COR-L47 (cell line): ENCODE measurements around the gene RTN4RL1.

Experiments
- DNase-seq: peaks from one replicate; lab custom pipeline; 2025; lab: John Stamatoyannopoulos, UW

The RTN4RL1 gene

DNA sequence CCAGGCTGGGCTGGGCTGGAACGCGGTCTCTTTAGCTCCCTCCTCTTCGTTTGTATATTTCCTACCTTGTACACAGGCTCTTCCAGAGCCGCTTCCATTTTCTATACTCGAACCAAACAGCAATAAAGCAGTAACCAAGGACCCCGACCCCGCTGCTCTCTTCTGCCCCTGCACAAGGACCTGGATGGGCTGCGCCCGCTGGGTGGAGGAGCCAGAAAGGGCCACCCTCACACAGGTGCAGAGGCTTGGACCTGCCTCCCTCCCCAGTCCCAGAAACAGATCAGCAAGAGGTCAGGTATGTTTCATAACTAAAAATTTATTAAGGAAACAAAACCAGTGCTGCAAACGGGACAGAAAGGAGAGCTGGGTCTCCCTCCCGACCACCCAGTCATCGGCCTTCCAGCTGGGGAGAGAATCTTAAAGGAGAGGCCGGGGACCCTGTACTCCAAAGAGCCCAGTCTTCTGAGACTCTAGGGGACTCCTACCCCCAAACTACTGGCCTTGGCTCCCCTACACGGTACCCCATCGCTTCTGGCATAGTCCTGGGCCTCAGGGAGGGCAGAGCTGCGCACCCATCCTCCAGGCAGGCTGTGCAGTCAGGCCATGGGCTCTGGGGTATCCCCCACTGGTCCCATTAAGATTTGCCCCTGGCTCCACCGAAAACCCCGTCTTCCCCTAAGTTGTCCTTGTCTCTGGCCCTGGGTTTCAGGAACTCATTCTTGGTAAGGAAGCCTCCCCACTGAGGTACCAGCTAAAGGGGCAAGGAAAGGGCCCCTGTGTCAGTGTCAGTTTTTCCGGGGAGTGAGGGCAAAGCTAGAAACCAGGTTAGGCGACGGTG is 34.6 kb upstream of the RTN4RL1 start:
- DNase-seq: no peak

GRCh38 chr17:2058586-2059546 is 33.7 kb upstream of the RTN4RL1 start:
- no peak for DNase-seq

DNA sequence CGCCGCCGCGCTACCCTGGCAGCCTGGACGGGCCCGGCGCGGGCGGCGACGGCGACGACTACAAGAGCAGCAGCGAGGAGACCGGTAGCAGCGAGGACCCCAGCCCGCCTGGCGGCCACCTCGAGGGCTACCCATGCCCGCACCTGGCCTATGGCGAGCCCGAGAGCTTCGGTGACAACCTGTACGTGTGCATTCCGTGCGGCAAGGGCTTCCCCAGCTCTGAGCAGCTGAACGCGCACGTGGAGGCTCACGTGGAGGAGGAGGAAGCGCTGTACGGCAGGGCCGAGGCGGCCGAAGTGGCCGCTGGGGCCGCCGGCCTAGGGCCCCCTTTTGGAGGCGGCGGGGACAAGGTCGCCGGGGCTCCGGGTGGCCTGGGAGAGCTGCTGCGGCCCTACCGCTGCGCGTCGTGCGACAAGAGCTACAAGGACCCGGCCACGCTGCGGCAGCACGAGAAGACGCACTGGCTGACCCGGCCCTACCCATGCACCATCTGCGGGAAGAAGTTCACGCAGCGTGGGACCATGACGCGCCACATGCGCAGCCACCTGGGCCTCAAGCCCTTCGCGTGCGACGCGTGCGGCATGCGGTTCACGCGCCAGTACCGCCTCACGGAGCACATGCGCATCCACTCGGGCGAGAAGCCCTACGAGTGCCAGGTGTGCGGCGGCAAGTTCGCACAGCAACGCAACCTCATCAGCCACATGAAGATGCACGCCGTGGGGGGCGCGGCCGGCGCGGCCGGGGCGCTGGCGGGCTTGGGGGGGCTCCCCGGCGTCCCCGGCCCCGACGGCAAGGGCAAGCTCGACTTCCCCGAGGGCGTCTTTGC is 32.8 kb upstream of the RTN4RL1 start:
- DNase-seq: no peak

DNA sequence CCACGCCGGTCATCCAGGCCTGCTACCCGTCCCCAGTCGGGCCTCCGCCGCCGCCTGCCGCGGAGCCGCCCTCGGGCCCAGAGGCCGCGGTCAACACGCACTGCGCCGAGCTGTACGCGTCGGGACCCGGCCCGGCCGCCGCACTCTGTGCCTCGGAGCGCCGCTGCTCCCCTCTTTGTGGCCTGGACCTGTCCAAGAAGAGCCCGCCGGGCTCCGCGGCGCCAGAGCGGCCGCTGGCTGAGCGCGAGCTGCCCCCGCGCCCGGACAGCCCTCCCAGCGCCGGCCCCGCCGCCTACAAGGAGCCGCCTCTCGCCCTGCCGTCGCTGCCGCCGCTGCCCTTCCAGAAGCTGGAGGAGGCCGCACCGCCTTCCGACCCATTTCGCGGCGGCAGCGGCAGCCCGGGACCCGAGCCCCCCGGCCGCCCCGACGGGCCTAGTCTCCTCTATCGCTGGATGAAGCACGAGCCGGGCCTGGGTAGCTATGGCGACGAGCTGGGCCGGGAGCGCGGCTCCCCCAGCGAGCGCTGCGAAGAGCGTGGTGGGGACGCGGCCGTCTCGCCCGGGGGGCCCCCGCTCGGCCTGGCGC is 32.1 kb upstream of the RTN4RL1 start:
- DNase-seq: no peak

DNA sequence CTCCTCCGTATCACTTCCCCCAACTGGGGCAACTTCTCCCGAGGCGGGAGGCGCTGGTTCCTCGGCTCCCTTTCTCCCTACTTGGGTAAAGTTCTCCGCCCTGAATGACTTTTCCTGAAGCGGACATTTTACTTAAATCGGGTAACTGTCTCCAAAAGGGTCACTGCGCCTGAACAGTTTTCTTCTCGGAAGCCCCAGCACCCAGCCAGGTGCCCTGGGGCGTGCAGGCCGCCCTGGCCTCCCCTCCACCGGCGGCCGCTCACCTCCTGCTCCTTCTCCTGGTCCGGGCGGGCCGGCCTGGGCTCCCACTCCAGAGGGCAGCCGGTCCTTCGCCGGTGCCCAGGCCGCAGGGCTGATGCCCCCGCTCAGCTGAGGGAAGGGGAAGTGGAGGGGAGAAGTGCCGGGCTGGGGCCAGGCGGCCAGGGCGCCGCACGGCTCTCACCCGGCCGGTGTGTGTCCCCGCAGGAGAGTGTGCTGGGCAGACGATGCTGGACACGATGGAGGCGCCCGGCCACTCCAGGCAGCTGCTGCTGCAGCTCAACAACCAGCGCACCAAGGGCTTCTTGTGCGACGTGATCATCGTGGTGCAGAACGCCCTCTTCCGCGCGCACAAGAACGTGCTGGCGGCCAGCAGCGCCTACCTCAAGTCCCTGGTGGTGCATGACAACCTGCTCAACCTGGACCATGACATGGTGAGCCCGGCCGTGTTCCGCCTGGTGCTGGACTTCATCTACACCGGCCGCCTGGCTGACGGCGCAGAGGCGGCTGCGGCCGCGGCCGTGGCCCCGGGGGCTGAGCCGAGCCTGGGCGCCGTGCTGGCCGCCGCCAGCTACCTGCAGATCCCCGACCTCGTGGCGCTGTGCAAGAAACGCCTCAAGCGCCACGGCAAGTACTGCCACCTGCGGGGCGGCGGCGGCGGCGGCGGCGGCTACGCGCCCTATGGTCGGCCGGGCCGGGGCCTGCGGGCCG is 31.4 kb upstream of the RTN4RL1 start:
- DNase-seq: no peak

DNA sequence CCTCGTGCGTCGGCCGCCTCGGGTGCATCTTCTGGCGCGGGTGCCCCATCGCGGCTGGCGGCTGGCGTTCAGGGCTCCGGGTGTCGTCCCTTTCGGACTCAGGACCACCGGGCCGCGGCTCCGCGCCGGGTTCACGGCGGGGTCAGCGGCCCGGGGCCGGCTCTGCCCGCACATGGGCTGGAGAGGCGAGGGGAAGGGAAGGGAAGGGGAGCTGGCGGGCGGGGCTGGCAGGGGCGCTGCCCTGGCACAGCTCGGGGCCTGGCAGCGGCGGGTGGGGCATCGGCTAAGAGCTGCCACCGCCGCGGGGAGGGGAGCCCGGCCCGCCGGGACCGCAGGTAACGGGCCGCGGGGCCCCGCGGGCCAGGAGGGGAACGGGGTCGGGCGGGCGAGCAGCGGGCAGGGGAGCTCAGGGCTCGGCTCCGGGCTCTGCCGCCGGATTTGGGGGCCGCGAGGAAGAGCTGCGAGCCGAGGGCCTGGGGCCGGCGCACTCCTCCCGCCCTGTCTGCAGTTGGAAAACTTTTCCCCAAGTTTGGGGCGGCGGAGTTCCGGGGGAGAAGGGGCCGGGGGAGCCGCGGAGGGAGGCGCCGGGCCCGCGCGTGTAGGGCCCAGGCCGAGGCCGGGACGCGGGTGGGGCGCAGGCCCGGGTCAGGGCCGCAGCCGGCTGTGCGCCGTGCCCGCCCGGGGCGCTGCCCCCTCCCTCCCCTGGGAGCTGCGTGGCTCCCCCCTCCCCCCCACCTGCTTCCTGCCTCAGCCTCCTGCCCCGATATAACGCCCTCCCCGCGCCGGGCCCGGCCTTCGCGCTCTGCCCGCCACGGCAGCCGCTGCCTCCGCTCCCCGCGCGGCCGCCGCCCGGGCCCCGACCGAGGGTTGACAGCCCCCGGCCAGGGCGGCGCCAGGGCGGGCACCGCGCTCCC is 30.4 kb upstream of the RTN4RL1 start:
- DNase-seq: no peak

- no peak for DNase-seq
These were observed 29.6 kb upstream of the RTN4RL1 start, which contains the start of gene HIC1 for GRCh38 chr17:2054512-2055291. Gene HIC1 (plus strand): TSS chr17:2055103. CDS start chr17:2056691, 1,588 bp downstream.

DNA sequence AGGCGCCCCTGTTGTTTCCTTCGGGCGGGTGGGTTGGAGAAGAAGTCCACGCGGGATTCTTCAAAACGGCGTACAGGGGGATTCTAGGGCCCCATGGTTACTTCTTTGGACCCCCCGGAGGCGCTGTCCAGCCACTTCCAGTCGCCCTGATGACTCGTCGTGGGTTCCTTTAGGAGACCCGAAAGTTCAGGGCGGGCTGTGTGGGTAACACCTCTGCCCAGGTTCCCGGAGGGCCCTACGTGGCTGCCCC is 29.1 kb upstream of the RTN4RL1 start:
- DNase-seq: no peak

GRCh38 chr17:2053380-2054261 is 28.5 kb upstream of the RTN4RL1 start:
- DNase-seq: no peak

- no peak for DNase-seq
These were observed 26.9 kb upstream of the RTN4RL1 start for GRCh38 chr17:2051933-2052559.

DNA sequence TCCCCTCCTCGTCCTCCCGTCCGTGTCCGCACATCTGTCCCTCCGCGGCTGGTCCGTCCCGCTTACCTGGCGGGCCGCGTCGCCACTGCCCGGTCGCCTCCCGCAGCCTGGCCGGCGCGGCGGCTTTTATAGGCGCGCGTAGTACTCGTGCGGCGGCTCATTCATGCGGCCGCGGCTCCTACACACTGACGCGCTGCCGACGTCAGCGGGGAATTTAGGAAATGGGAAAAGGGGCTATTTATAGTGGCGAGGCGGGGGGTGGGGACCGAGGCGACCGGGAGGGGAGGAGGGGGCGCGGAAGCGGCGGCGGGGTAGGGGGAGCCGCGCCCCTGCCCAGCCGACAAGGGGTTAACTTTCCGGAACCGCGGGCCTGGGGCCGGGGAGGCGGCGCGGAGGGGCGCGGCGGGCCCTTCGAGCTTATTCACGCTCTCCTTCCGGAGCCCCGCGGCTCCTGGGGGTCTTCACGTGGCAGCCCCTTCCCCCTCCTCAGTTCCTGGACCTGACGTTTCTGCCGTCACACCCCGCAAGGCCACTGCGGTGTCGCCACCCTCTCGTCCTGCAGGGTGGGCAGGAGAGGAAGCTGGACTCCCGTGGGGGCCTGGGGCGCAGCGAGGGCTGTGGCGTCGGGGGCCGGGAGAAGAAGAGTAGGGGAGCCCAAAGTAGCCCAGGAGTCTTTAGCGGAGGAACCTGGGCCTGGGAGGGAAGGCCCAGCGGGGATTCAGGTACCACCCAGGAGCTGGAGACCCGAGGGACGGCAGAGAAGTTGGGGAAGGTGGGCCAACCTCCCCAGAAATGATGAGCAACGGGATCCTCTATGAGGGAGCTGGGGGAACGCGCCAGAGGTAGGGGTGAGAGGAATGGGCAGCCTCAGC is 26.2 kb upstream of the RTN4RL1 start:
- DNase-seq: no peak

DNA sequence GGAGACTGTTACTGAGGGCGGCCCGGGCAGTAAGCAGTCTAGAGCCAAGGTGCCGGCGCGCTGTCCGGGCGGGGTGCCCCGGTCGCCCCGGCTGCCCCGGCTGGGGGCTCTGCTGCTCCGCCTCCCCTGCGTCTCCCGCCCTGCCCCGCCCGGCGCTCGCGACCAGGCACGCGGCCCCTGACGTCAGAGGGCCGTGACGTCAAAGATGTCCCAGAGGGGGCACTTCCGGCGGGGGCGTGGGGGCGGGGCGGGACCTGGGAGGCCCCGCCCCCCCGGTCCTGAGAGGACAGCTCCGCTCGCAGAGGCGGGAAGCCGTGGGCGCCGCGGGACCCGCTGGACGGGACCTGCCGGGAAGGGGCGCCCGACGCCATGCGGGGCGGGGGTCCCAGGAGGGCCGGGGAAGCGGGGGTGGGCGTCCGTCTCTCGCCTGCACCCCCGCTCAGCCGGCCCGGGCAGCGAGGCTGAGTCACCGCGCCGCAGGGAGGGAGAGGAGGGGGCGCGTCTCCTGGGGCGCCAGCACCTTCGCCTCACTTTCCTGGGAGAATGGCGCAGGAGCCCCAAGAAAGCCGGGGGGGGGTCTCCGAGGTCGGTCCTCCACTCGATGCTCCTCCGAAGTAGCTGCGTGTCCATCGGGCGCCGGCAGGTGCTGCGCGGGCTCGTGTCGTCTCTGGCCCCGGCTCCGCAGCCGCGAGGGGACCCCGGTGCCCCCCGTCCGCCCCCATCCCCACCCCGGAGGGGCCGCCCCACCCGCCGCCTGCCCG is 25.3 kb upstream of the RTN4RL1 start:
- DNase-seq: peak; percentile 40

DNA sequence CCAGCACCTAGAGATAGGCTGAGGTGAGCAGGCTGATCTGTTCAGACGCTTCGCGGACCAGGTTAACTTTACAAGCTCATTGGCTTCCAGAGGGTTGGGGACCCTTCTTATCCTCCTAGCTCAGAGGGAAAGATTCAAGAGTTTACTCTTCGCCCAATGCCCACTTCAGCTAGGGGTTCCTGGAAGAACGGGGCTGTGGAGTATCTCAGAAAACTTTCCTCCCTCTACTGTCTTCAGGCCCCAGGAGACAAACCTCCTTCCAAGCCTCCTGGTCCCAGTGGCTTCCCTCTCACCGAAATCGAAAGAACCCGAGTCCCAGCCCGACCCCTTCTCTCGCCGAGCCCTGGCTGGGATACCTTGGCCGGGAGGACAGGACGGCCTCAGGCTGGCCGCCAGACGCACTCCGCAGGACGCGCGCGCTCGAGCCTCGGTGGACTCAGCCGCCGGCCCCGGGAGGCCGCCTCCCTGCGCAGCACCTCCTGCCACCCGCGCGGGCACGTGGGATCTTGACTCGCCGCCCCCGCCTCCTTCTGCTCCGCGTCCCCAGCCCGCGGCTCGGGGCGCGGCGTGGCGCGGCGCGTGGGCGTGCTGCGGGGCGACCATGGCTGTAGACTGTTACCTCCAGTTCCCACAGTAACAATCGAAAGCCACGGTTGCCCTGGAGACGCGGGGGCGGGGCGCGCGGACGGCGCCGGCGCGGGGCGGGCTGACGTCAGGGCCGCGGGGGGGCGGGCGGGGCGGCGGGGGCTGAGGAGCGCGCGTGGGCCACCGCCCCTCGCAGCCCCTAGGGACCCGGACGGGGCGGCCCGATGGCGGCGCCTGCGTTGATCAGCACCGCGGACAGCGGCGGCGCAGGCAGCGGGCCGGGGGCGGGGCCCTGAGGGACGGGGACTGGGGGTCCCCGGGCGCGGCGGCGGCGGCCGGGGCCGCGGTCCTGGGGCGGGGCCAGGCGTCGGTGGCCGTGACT is 24.5 kb upstream of the RTN4RL1 start:
- peak; percentile 53 for DNase-seq

GRCh38 chr17:2048805-2049204 is 23.7 kb upstream of the RTN4RL1 start:
- DNase-seq: no peak
